Measurements from ENCODE around the gene C1orf116.
A peak's percentile ranks its signal among the peaks of the same experiment; 100 is the strongest.
"Not testable (repeated sequence)": the region's sequence is repeated elsewhere in the genome, so short reads cannot be mapped to it uniquely, and the experiment has no call there.

The C1orf116 gene

GRCh38 chr1:207058878-207059867 is 26.6 kb upstream of the C1orf116 start:
- DNase-seq (ENCODE audit: low spot score) = no peak

DNA sequence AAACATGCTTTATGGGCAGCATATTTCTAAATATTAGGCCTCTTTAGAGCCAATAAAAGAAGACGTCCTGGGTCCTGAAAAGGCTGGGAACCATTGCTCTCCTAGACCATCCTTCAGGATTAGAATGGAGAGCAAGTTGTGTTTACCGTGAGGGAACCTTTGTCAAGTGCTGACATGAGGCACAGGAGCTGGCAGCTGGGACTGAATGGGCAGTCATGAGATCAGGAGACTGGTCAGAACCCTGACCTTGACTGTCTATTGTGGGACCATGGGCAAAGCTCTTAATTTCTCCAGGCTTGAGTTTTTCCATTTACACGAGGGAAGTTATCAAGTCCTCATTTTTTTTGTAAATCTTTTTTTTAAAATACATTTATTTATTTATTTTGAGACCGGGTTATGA is 25.7 kb upstream of the C1orf116 start:
- DNase-seq (ENCODE audit: low spot score) = no peak

- no peak for DNase-seq (ENCODE audit: low spot score)
Observed at GRCh38 chr1:207056673-207057072, 24.1 kb upstream of the C1orf116 start.

DNA sequence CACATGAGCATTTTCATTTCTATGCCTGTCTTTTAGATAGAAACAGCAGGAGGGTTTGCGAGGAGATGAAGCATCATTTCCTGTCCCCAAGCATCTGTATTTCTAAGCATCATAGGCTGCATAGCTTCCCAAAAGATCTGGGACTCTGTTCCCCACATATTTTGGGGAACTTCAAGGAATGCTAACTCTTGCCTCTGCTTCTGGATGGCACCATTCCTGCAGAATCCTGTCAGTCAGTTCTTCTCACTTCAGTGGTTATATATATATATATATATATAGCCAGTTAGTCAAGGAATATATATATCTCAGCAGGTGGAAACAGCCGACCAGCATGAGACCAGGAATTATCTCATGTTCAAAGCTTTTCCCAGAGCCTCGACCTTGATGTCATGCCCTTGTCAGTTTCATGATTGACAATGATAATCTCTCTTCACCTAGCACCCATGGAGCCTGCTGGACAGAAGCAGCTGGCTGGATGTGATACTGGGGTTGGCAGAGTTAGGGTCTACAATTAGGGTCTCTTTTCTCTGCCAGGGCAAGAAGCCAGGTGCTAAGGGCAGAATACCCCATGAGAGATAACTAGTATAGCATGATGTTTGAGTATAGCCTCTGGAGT is 22.9 kb upstream of the C1orf116 start:
- no peak for DNase-seq (ENCODE audit: low spot score)

DNA sequence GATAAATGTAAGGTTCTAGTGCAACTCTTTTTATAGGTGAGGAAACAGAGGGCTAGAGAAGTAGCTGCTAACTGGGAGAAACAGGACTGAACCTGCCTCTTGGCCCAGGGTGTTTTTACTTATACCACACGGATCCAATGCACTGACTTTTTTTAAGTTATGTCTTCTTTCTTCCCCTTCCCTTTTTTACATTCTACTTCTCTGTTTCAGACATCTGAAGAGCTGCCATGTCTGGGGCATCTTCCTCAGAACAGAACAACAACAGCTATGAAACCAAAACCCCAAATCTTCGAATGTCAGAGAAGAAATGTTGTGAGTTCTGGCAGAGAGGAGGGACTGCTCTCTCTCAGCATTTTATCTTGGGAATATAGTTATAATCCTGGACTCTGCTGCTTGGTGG is 21.9 kb upstream of the C1orf116 start:
- no peak for DNase-seq (ENCODE audit: low spot score)

DNA sequence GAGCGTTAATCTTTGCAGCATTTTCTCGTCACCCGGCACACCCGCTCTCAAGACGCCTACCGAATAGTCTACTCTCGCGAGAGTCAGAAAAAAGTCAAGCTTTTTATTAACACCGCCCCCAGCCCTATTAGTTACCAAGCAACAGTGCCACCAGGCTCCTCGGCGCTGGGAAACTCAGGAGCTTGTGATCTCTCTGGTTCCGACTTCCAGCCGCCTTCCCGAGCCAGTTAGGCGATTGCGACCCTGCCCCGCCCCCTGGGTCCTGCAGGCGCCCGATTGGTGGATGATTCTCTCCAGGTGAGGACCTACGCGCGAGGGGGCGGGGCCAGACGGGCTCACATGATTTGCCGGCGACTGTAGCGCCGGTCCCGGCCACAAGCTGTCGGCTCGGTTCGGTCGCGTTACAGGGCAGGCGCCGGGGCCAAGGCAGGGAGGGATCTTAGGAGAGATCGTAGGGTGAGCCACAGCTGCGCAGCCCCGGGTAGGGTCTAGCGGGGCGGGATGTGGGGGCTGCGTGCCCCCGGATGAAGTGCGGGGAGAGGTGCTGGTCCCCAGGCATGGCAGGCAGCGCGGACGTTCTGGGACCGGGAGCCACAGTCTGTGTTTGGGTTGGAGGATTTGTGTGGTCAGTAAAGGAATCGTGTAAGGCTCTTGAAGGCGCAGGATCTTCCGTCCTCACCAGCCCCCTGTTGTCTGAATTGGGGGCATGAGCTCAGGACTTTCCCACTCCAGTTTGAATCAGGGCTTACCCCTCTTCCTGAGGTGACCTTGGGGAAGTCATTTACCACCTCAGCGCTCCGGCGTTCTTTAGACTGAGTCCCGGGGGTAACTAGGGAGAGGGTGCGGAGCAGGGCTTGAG is 20.6 kb upstream of the C1orf116 start, which contains the start of gene PFKFB2:
Gene PFKFB2 (plus strand): TSS at position 365 of the 859 bp plus-strand sequence. CDS start 1,443 bp downstream, outside the sequence.
- peak; percentile 84 for DNase-seq (ENCODE audit: low spot score)

- peak; percentile 40 for DNase-seq (ENCODE audit: low spot score)
Observed at GRCh38 chr1:207051191-207051943, 18.8 kb upstream of the C1orf116 start, which contains the start of gene YOD1. TSS of gene YOD1 (minus strand) at chr1:207051208. CDS start at chr1:207051030, 178 bp downstream.

DNA sequence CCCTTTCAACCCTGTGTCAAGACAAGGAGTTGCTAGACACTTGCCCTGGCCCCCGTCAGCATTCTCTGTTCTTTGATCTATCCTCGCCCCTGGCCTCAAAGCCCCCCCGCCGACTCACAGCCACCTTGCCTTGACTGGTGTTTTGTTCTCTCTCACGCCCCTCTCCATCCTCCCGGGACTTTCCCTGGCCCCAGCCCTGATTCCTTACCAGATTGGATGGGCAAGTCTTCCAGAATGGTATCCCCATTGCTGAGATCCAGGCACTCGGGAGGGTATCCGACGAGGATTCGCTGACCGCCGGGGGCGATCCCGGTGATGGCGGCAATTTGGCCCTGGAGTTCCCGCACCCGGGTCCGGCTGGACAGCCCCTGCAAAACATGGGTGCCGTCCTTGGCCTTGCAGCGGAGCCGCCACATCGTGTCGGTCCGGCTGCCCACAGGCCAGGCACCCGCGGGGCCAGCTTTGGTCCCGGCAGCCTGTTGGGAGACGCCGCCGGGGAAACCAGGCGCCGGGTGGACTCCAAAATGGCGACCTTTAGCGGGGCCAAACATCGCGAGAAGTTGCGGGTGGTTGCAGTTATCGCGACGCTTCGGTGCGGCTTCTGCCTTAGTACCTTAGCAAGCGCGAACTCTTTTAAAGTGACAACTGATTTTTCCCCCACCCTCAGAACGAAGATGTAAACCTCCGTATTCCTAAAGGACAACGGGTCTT is 18.1 kb upstream of the C1orf116 start:
- DNase-seq (ENCODE audit: low spot score) = peak; percentile 91

- DNase-seq (ENCODE audit: low spot score) = peak; percentile 50
Observed at GRCh38 chr1:207049974-207050391, 17.4 kb upstream of the C1orf116 start.

DNA sequence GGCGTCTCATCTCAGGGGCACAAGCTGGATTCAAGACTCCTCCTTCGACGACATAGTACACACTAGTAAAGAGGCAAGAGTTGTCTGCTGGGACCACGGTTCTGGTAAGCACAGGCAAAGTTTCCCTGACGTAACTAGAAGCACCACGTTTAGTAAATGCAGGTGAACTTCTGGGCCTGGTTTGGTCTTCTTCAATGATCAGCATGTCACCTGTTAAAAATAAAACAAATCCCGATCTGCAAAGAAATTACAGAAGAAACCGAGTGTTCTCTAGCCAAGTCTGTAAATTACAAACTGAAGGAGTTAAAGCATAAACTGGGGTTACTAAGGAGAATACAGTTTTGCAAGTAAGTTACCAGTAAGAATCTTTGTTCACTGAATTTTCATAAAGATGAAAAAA is 17.0 kb upstream of the C1orf116 start:
- DNase-seq (ENCODE audit: low spot score) = no peak

GRCh38 chr1:207049054-207049453 is 16.5 kb upstream of the C1orf116 start:
- DNase-seq (ENCODE audit: low spot score) = no peak

DNA sequence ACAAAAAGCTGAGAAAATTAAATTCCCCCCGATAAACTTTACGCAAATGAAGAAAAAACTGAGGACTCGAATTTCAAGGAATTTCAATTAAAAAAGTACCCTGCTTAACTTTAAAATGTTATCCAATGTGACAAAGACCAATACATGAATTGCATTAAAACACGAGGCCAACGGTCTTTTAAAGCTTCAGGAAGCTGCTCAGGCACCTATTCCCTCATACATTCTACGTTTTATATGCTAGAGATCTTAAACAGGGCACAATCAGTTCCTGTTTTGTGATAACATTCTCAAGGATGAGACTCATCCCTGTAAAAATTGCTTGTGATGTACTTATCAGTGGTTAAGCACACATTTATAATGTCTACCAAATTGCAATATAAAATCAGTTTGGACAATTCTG is 15.5 kb upstream of the C1orf116 start:
- no peak for DNase-seq (ENCODE audit: low spot score)

GRCh38 chr1:207047505-207047904 is 14.9 kb upstream of the C1orf116 start:
- DNase-seq (ENCODE audit: low spot score) = no peak

- no peak for DNase-seq (ENCODE audit: low spot score)
Observed at GRCh38 chr1:207045453-207045852, 12.9 kb upstream of the C1orf116 start.

- DNase-seq (ENCODE audit: low spot score) = not testable (repeated sequence)
Observed at GRCh38 chr1:207041397-207041796, 8.8 kb upstream of the C1orf116 start.

- DNase-seq (ENCODE audit: low spot score) = peak; percentile 50
Observed at GRCh38 chr1:207040181-207040533, 7.6 kb upstream of the C1orf116 start.

- DNase-seq (ENCODE audit: low spot score) = no peak
Observed at GRCh38 chr1:207039380-207040180, 7.0 kb upstream of the C1orf116 start.

- DNase-seq (ENCODE audit: low spot score) = no peak
Observed at GRCh38 chr1:207036865-207037264, 4.3 kb upstream of the C1orf116 start.

DNA sequence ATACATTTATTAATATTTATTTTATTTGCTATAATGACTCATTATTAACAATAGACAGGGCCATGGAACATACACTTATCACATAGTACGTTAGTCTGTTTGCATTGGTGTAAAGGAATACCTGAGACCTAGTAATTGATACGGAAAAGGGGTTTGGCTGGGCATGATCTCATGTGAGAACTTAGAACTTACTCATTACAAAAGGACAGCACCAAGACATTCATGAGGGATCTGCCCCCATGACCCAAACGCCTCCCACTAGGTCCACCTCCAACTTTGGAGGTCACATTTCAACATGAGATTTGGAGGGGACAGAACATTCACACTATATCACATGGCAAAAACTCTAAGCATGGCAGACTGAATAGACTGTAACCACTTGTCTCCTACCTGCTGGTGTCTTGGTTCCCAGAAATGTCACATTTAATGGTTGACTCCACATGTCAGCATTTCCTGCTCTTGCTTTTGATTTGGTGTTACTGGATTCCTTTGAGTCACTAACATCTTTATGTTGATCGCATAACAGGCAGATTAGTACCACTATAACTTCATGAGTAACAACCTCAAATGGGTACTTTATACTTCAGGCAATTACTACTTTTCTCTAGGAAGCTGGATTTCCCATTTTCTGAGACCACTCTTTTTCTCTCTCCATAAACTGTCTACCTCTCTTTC is 3.5 kb upstream of the C1orf116 start:
- DNase-seq (ENCODE audit: low spot score) = no peak

Measured in AG08395 (cell line).